ENCODE measurements around the gene EIF6.

Gene EIF6

GRCh38 chr20:35270021-35270902, 14.3 kb downstream of the EIF6 start:
- H3K27me3 ChIP-seq (replicated peaks): no peaks in the 10 kb centered on the region
- no peak overlapping the region for H3K4me3 ChIP-seq (ENCODE audit: low read depth, low read length)
- in situ Hi-C loops (cut with HindIII; ENCODE audit: low pct_ligation_motif_present, low sequenced_read_pairs): no loop called here
- DNase-seq: no peak
- H3K27ac ChIP-seq: no peak overlapping the region
- peaks cover under 1% of the 10 kb centered on the region for H3K36me3 ChIP-seq (replicated peaks)
- TF ChIP-seq CTCF (IDR thresholded peaks at IDR 0.05; ENCODE audit: low read depth, low read length, missing control alignments): no peak

- no peaks in the 10 kb centered on the region for H3K36me3 ChIP-seq (replicated peaks)
- H3K27me3 ChIP-seq (replicated peaks): no peaks in the 10 kb centered on the region
- H3K27ac ChIP-seq: no peak overlapping the region
- in situ Hi-C loops (cut with HindIII; ENCODE audit: low pct_ligation_motif_present, low sequenced_read_pairs): no loop called here
- peak; percentile 71 for DNase-seq
- H3K4me3 ChIP-seq (ENCODE audit: low read depth, low read length): no peak overlapping the region
- TF ChIP-seq CTCF (IDR thresholded peaks at IDR 0.05; ENCODE audit: low read depth, low read length, missing control alignments): peak; percentile 92
Observed at GRCh38 chr20:35269055-35269781, 15.4 kb downstream of the EIF6 start.

- in situ Hi-C loops (cut with HindIII; ENCODE audit: low pct_ligation_motif_present, low sequenced_read_pairs): no loop called here
- H3K27ac ChIP-seq: no peak overlapping the region
- no peak for TF ChIP-seq CTCF (IDR thresholded peaks at IDR 0.05; ENCODE audit: low read depth, low read length, missing control alignments)
- H3K27me3 ChIP-seq (replicated peaks): no peaks in the 10 kb centered on the region
- H3K36me3 ChIP-seq (replicated peaks): no peaks in the 10 kb centered on the region
- no peak overlapping the region for H3K4me3 ChIP-seq (ENCODE audit: low read depth, low read length)
- DNase-seq: no peak
Observed at GRCh38 chr20:35267092-35267491, 17.5 kb downstream of the EIF6 start.

GRCh38 chr20:35264755-35265154, 19.8 kb downstream of the EIF6 start:
- no peak for DNase-seq
- peak; percentile 57 for TF ChIP-seq CTCF (IDR thresholded peaks at IDR 0.05; ENCODE audit: low read depth, low read length, missing control alignments)
- H3K27me3 ChIP-seq (replicated peaks): no peaks in the 10 kb centered on the region
- in situ Hi-C loops (cut with HindIII; ENCODE audit: low pct_ligation_motif_present, low sequenced_read_pairs): no loop called here
- H3K27ac ChIP-seq: no peak overlapping the region
- no peaks in the 10 kb centered on the region for H3K36me3 ChIP-seq (replicated peaks)
- H3K4me3 ChIP-seq (ENCODE audit: low read depth, low read length): no peak overlapping the region

- H3K36me3 ChIP-seq (replicated peaks): no peaks in the 10 kb centered on the region
- no peak for TF ChIP-seq CTCF (IDR thresholded peaks at IDR 0.05; ENCODE audit: low read depth, low read length, missing control alignments)
- H3K27ac ChIP-seq: no peak overlapping the region
- H3K27me3 ChIP-seq (replicated peaks): no peaks in the 10 kb centered on the region
- no peak overlapping the region for H3K4me3 ChIP-seq (ENCODE audit: low read depth, low read length)
- DNase-seq: no peak
- in situ Hi-C loops (cut with HindIII; ENCODE audit: low pct_ligation_motif_present, low sequenced_read_pairs): no loop called here
Observed at GRCh38 chr20:35263532-35264341, 20.8 kb downstream of the EIF6 start.
